ENCODE data around the gene METTL1. TPM values are rescaled to one million over a fixed set of nuclear protein-coding genes. Genes with fewer than 3 reads are reported as not detected.
A peak's percentile ranks its signal among the peaks of the same experiment; 100 is the strongest.

The METTL1 gene
- total and polyA plus RNA-seq, 9 of the 15 experiments (the other 6 are each of a cell fraction or from before 2014, with no cell fraction given): 12.6 to 65.9 (median 39.2) TPM

GRCh38 chr12:57772429-57773322 lies 771 bp upstream of the METTL1 start, which contains the start of gene EEF1AKMT3 (continued):
- TF ChIP-seq ELK1 (CRISPR knock-in tag; IDR thresholded peaks at IDR 0.05) (no peak), ARNT (IDR thresholded peaks at IDR 0.05) (no peak), CCAR2 (IDR thresholded peaks at IDR 0.05; ENCODE audit: low read depth, low read length) (no peak), HMGN3 (IDR thresholded peaks at IDR 0.05; ENCODE audit: borderline replicate concordance, extremely low read depth, insufficient read length, low read depth, low read length) (no peak), CBX8 (IDR thresholded peaks at IDR 0.05; ENCODE audit: borderline replicate concordance, extremely low read depth, low read depth, low read length, poor library complexity, severe bottlenecking) (no peak), ZNF592 (IDR thresholded peaks at IDR 0.05) (peak; percentile 68; the same call in 1 of the 2 replicates), ZNF75A (CRISPR knock-in tag; IDR thresholded peaks at IDR 0.05) (no peak), JUNB (CRISPR knock-in tag; conservative IDR thresholded peaks at IDR 0.05) (no peak), ZBTB33 (CRISPR knock-in tag; IDR thresholded peaks at IDR 0.05) (no peak), LEF1 (IDR thresholded peaks at IDR 0.05) (no peak), PTTG1 (tag; IDR thresholded peaks at IDR 0.05; ENCODE audit: low read depth) (no peak), HINFP (tag; conservative IDR thresholded peaks at IDR 0.05; ENCODE audit: low read depth) (0 out of 2 replicates have a peak, but pooled peaks have one; percentile 14), ZNF311 (CRISPR knock-in tag; IDR thresholded peaks at IDR 0.05) (no peak), ZNF239 (CRISPR knock-in tag; IDR thresholded peaks at IDR 0.05) (no peak), MECOM (CRISPR knock-in tag; IDR thresholded peaks at IDR 0.05) (no peak), ATF7 (IDR thresholded peaks at IDR 0.05) (no peak), ZNF695 (CRISPR knock-in tag; IDR thresholded peaks at IDR 0.05) (no peak), ESRRB (CRISPR knock-in tag; IDR thresholded peaks at IDR 0.05; ENCODE audit: borderline replicate concordance) (no peak), ELF4 (CRISPR knock-in tag; IDR thresholded peaks at IDR 0.05) (no peak)

Measured in K562 (cell line).